H9 (cell line): ENCODE data around the gene FAF1. TPM values are rescaled to one million over a fixed set of nuclear protein-coding genes. Genes with fewer than 3 reads are reported as not detected.

Experiments
- DNase-seq: peaks from one replicate; pipeline ENCODE4 v3.0.0-alpha.2; 2017
- H2AFZ ChIP-seq: one replicate; pipeline ENCODE4 v1.6.1; 2013; ENCODE audit warnings: mild to moderate bottlenecking, low read length, control low read depth, moderate library complexity
- H2AK5ac ChIP-seq: 2 replicates; pipeline ENCODE4 v1.6.1; 2013; ENCODE audit warnings: low read length, control low read depth, mixed read lengths; ENCODE audit not compliant: insufficient read length
- H2BK120ac ChIP-seq: one replicate; pipeline ENCODE4 v1.6.1; 2013; ENCODE audit warnings: low read depth, mild to moderate bottlenecking, low read length, control low read depth, inconsistent platforms; ENCODE audit not compliant: poor library complexity, severe bottlenecking
- H2BK12ac ChIP-seq: 2 replicates; pipeline ENCODE4 v1.6.1; 2013; ENCODE audit warnings: low read length, control low read depth, mixed read lengths, low read depth; ENCODE audit not compliant: insufficient read length
- H2BK15ac ChIP-seq: 2 replicates; pipeline ENCODE4 v1.6.1; 2013; ENCODE audit warnings: low read depth, low read length, control low read depth
- H2BK20ac ChIP-seq: one replicate; pipeline ENCODE4 v1.6.1; 2013; ENCODE audit warnings: low read depth, mild to moderate bottlenecking, low read length, control low read depth, inconsistent platforms; ENCODE audit not compliant: poor library complexity, severe bottlenecking
- H2BK5ac ChIP-seq: 2 replicates; pipeline ENCODE4 v1.6.1; 2013; ENCODE audit warnings: low read length, control low read depth, mixed read lengths; ENCODE audit not compliant: insufficient read length
- H3K14ac ChIP-seq: 2 replicates; pipeline ENCODE4 v1.6.1; 2013; ENCODE audit warnings: low read length, control low read depth; ENCODE audit not compliant: insufficient read depth
- H3K18ac ChIP-seq: 2 replicates; pipeline ENCODE4 v1.6.1; 2013; ENCODE audit warnings: low read depth, mild to moderate bottlenecking, mixed read lengths, low read length, control low read depth; ENCODE audit not compliant: insufficient read length
- H3K23ac ChIP-seq: 2 replicates; pipeline ENCODE4 v1.6.1; 2013; ENCODE audit warnings: low read length, control low read depth, mixed read lengths, low read depth; ENCODE audit not compliant: insufficient read length
- H3K23me2 ChIP-seq: 2 replicates; pipeline ENCODE4 v1.6.1; 2013; ENCODE audit warnings: low read depth, mild to moderate bottlenecking, mixed read lengths, low read length, control low read depth; ENCODE audit not compliant: insufficient read length, poor library complexity, severe bottlenecking
- H3K27ac ChIP-seq: 2 replicates; pipeline ENCODE4 v1.5.1; 2013; ENCODE audit warnings: low read length, control low read depth, mixed read lengths, low read depth; ENCODE audit not compliant: insufficient read length
- H3K27me3 ChIP-seq: 2 replicates; pipeline ENCODE4 v1.6.1; 2013; ENCODE audit warnings: low read length, control low read depth, inconsistent platforms; ENCODE audit not compliant: insufficient read depth
- H3K4ac ChIP-seq: 2 replicates; pipeline ENCODE4 v1.6.1; 2013; ENCODE audit warnings: low read depth, mild to moderate bottlenecking, control low read depth, inconsistent platforms, low read length, moderate library complexity
- H3K4me1 ChIP-seq: 2 replicates; pipeline ENCODE4 v1.6.1; 2013; ENCODE audit warnings: low read length, control low read depth, inconsistent platforms; ENCODE audit not compliant: insufficient read depth
- H3K4me2 ChIP-seq: 2 replicates; pipeline ENCODE4 v1.6.1; 2013; ENCODE audit warnings: low read length, control low read depth, mixed read lengths; ENCODE audit not compliant: insufficient read length, insufficient read depth
- H3K56ac ChIP-seq: 2 replicates; pipeline ENCODE4 v1.6.1; 2013; ENCODE audit warnings: low read depth, mild to moderate bottlenecking, mixed read lengths, low read length, control low read depth; ENCODE audit not compliant: insufficient read length
- H3K79me1 ChIP-seq: 2 replicates; pipeline ENCODE4 v1.6.1; 2013; ENCODE audit warnings: low read depth, mild to moderate bottlenecking, moderate library complexity, low read length, control low read depth, inconsistent platforms; ENCODE audit not compliant: insufficient read depth, poor library complexity, severe bottlenecking
- H3K79me2 ChIP-seq: 2 replicates; pipeline ENCODE4 v1.6.1; 2013; ENCODE audit warnings: low read length, control low read depth, inconsistent platforms; ENCODE audit not compliant: insufficient read depth
- H3K9ac ChIP-seq: 2 replicates; pipeline ENCODE4 v1.6.1; 2013; ENCODE audit warnings: low read length, control low read depth, mixed read lengths; ENCODE audit not compliant: insufficient read length; ENCODE audit errors: extremely low read depth
- H3K9me3 ChIP-seq: one replicate; pipeline ENCODE4 v1.6.1; 2013; ENCODE audit warnings: low read depth, low read length, inconsistent platforms; ENCODE audit not compliant: control insufficient read depth
- H3T11ph ChIP-seq: one replicate; pipeline ENCODE4 v1.6.1; 2013; ENCODE audit warnings: mild to moderate bottlenecking, low read length, control low read depth, inconsistent platforms
- H4K20me1 ChIP-seq: one replicate; pipeline ENCODE4 v1.6.1; 2013; ENCODE audit not compliant: control insufficient read depth, insufficient read length, insufficient read depth
- H4K5ac ChIP-seq: 2 replicates; pipeline ENCODE4 v1.6.1; 2013; ENCODE audit warnings: low read depth, mild to moderate bottlenecking, mixed read lengths, low read length, control low read depth; ENCODE audit not compliant: insufficient read length
- H4K8ac ChIP-seq: replicated peaks from 2 replicates; pipeline ENCODE4 v1.6.1; 2013; ENCODE audit warnings: low read length, control low read depth, mixed read lengths, low read depth; ENCODE audit not compliant: insufficient read length
- H4K91ac ChIP-seq: 2 replicates; pipeline ENCODE4 v1.6.1; 2013; ENCODE audit warnings: low read depth, mild to moderate bottlenecking, moderate library complexity, mixed read lengths, low read length, control low read depth; ENCODE audit not compliant: insufficient read length
- H3K27ac Mint-ChIP-seq, 3 experiments: 2 replicates in 2 of 3; 3 replicates in 1 of 3; pipeline ENCODE4 v1.8.0; 2020 to 2021; ENCODE audit warnings: mixed read lengths in 3 of 3, mild to moderate bottlenecking in 1 of 3, moderate library complexity in 1 of 3
- H3K27me3 Mint-ChIP-seq: 2 replicates; pipeline ENCODE4 v1.8.0; 2021; ENCODE audit warnings: low read depth, mild to moderate bottlenecking, moderate library complexity, mixed read lengths
- H3K36me3 Mint-ChIP-seq, 3 experiments: 2 replicates in 2 of 3; 3 replicates in 1 of 3; pipeline ENCODE4 v1.8.0; 2020 to 2021; ENCODE audit warnings: low read depth in 3 of 3, mixed read lengths in 3 of 3; ENCODE audit not compliant: insufficient read depth in 1 of 3
- H3K4me1 Mint-ChIP-seq, 2 experiments: 2 replicates each; pipeline ENCODE4 v1.8.0; 2020; ENCODE audit warnings: mixed read lengths in 2 of 2
- H3K4me3 Mint-ChIP-seq, 2 experiments: 2 replicates in 1 of 2; 3 replicates in 1 of 2; pipeline ENCODE4 v1.8.0; 2020 to 2021; ENCODE audit warnings: mild to moderate bottlenecking in 2 of 2, mixed read lengths in 2 of 2, moderate library complexity in 1 of 2
- H3K9me3 Mint-ChIP-seq, 2 experiments: 2 replicates in 1 of 2; 3 replicates in 1 of 2; pipeline ENCODE4 v1.8.0; 2020; ENCODE audit warnings: mild to moderate bottlenecking in 2 of 2, mixed read lengths in 2 of 2, moderate library complexity in 1 of 2
- CTCF ChIP-seq: fragments of 200-600 bp; sonication (generic); conservative IDR thresholded peaks from 3 replicates; pipeline ENCODE4 v1.8.0; 2021; ENCODE audit warnings: antibody characterized with exemption, mild to moderate bottlenecking
- WGBS: extraction: QIAGEN DNeasy Blood & Tissue Kit; methylation state at CpG from one replicate; pipeline ENCODE4 v1.1.7; 2013; ENCODE audit warnings: missing lambda C conversion rate, low lambda C conversion rate, mixed read lengths; ENCODE audit not compliant: insufficient read length; ENCODE audit errors: extremely low coverage; 5-methylcytosine and 5-hydroxymethylcytosine counted together
- total RNA-seq: library from RNA; stranded (reverse); gene quantifications from 2 replicates; pipeline ENCODE4 v1.2.1, GENCODE V29; 2021

FAF1 gene
- total RNA-seq, 1 experiment from 2014 or later: 60.8 TPM

- no peak overlapping the region for H4K91ac ChIP-seq
- no peak overlapping the region for H2BK5ac ChIP-seq
- H3K9me3 ChIP-seq: no peaks in the 10 kb centered on the region
- no peaks in the 10 kb centered on the region for H3K79me2 ChIP-seq
- H3K4me1 ChIP-seq: no peaks in the 10 kb centered on the region
- H3K18ac ChIP-seq: no peak overlapping the region
- H2AK5ac ChIP-seq: no peak overlapping the region
- H3K4ac ChIP-seq: no peak overlapping the region
- no peak overlapping the region for H3T11ph ChIP-seq
- H3K79me1 ChIP-seq: no peaks in the 10 kb centered on the region
- H2BK15ac ChIP-seq: no peak overlapping the region
- no peak overlapping the region for H3K4me2 ChIP-seq
- no peak overlapping the region for H2BK12ac ChIP-seq
- no peaks in the 10 kb centered on the region for H3K27me3 Mint-ChIP-seq
- H2BK120ac ChIP-seq: no peak overlapping the region
- H4K5ac ChIP-seq: no peak overlapping the region
- peaks cover 9% of the 10 kb centered on the region in 2 experiments for H3K4me1 Mint-ChIP-seq
- no peak overlapping the region for H2AFZ ChIP-seq
- no peaks in the 10 kb centered on the region for H4K20me1 ChIP-seq
- H3K23ac ChIP-seq: no peak overlapping the region
- no peak overlapping the region for H3K27ac Mint-ChIP-seq
- H2BK20ac ChIP-seq: no peak overlapping the region
- no CpG with 5 or more reads among the region's 3 CpGs for WGBS
- H3K9ac ChIP-seq: no peak overlapping the region
- no peaks in the 10 kb centered on the region for H3K23me2 ChIP-seq
- TF ChIP-seq CTCF: no peak
- no peak overlapping the region for H3K4me3 Mint-ChIP-seq
- H3K56ac ChIP-seq: no peak overlapping the region
- H4K8ac ChIP-seq: no peak overlapping the region
- H3K36me3 Mint-ChIP-seq: no peaks in the 10 kb centered on the region; a peak in 1 of 7 replicates
- H3K27ac ChIP-seq: no peak overlapping the region
- H3K27me3 ChIP-seq: no peaks in the 10 kb centered on the region
- H3K14ac ChIP-seq: no peak overlapping the region
- no peaks in the 10 kb centered on the region for H3K9me3 Mint-ChIP-seq
- DNase-seq: no peak
Observed at GRCh38 chr1:50710099-50710498, 250.0 kb downstream of the FAF1 start.
